Measurements from ENCODE around the gene CHD9NB. TPM values are rescaled to one million over a fixed set of nuclear protein-coding genes. Genes with fewer than 3 reads are reported as not detected.
A peak's percentile ranks its signal among the peaks of the same experiment; 100 is the strongest.
"Not testable (repeated sequence)": the region's sequence is repeated elsewhere in the genome, so short reads cannot be mapped to it uniquely, and the experiment has no call there.

The CHD9NB gene
- total RNA-seq, 4 donors from 2014 or later, result 0.63 to 1.3 TPM; not detected in 2

DNA sequence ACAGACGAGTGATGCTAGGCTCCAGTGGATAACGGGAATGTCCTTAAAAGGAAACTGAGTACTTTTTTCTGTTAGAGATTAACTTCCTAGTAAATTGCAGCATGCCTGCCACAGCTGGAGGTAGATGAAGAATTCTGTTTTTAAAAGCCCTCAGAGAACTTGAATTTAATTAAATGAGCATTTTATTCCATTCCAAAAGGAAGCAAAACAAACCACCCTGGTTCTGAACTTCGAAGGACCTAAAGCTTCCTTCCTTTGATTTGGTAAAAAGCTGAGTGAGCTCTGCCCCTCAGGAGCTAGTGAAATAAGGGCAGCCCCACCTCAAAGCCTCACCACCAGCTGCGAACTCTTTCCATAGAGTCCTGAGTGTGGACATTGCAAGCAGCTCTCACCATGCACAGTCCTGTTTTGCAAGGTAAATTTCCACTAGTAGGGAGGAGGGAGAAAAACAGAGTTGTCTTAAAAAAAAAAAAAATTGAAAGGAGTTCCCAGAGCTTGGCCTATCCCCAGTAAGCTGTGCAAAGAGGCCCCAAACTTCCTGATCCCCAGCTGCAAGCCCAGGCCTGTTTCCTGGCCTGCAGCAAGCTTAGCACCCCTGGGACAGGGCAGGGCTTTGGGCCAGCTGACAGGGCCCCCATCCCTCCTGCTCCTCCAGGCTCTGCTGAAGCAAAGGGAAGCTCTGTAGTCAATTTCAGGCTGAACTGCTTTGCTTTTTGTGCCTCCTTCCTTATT, 11.2 kb downstream of the CHD9NB start:
- Histone ChIP-seq H3K4me3 (replicated peaks in 1 of 3) (no peak overlapping the region), H3K27ac (peak overlapping the region in 2 of 3 donors; percentile 17 to 43), H3K4me1 (peaks cover 0 to 20% of the 10 kb centered on the region in 2 donors), H3K9me3 (no peaks in the 10 kb centered on the region), H3K27me3 (no peaks in the 10 kb centered on the region), H3K36me3 (no peaks in the 10 kb centered on the region)
- no peak for DNase-seq
- intact Hi-C loops (cut with DNase I), result loop anchor here (10.0 kb wide), 1 partner anchor 253 kb away; no protein-coding TSS in a partner anchor
- WGBS, 2 donors, result 19 to 21% methylated on average over 4 of the region's 4 CpGs
- no peak for TF ChIP-seq POLR2A (IDR thresholded peaks at IDR 0.05)
- TF ChIP-seq, protein P1, sequence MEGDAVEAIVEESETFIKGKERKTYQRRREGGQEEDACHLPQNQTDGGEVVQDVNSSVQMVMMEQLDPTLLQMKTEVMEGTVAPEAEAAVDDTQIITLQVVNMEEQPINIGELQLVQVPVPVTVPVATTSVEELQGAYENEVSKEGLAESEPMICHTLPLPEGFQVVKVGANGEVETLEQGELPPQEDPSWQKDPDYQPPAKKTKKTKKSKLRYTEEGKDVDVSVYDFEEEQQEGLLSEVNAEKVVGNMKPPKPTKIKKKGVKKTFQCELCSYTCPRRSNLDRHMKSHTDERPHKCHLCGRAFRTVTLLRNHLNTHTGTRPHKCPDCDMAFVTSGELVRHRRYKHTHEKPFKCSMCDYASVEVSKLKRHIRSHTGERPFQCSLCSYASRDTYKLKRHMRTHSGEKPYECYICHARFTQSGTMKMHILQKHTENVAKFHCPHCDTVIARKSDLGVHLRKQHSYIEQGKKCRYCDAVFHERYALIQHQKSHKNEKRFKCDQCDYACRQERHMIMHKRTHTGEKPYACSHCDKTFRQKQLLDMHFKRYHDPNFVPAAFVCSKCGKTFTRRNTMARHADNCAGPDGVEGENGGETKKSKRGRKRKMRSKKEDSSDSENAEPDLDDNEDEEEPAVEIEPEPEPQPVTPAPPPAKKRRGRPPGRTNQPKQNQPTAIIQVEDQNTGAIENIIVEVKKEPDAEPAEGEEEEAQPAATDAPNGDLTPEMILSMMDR (IDR thresholded peaks at IDR 0.05), result no peak

DNA sequence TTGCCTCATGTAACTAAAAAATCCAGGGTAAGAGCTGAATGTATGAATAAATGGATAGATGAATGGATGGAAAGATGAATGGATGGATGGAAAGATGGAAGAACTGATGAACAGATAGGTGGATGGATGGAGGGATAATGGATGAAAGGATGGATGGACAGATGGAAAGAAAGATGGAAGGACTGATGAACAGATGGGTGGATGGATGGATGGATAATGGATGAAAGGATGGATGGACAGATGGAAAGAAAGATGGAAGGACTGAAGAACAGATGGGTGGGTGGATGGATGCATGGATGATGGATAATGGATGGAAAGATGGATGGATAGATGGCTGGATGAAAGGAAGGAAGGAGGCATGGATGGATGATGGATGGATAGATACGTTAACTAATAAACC, 11.9 kb downstream of the CHD9NB start:
- H3K4me1 ChIP-seq, result peaks cover 0 to 20% of the 10 kb centered on the region in 2 donors
- H3K4me3 ChIP-seq (replicated peaks in 1 of 3), result no peak overlapping the region
- no peaks in the 10 kb centered on the region for H3K9me3 ChIP-seq
- H3K27ac ChIP-seq, result no peak overlapping the region
- H3K36me3 ChIP-seq, result no peaks in the 10 kb centered on the region
- 90% methylated on average over 1 of the region's 1 CpG for WGBS, 2 donors
- intact Hi-C loops (cut with DNase I), result loop anchor here (10.0 kb wide), 1 partner anchor 254 kb away; no protein-coding TSS in a partner anchor
- H3K27me3 ChIP-seq, result no peaks in the 10 kb centered on the region
- TF ChIP-seq, protein P1 (IDR thresholded peaks at IDR 0.05), result no peak
- TF ChIP-seq POLR2A (IDR thresholded peaks at IDR 0.05), result no peak
- no peak for DNase-seq

DNA sequence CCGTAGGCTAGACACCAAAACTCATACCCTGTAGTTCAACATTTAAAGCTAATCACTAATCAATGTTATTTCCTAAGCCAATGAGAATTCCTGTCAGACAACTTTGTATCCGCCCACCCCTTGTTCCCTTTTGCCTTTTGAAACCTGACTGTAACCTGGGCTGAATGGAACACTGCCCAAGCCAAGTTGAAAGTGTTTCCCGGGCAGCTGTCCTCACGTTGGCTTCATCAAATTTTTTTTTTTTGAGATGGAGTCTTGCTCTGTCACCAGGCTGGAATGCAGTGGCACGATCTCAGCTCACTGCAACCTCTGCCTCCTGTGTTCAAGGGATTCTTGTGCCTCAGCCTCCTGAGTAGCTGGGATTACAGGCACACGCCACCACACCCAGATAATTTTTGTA, 16.0 kb downstream of the CHD9NB start:
- H3K36me3 ChIP-seq; DNase-seq; H3K27ac ChIP-seq; H3K4me1 ChIP-seq; intact Hi-C loops (cut with DNase I); H3K27me3 ChIP-seq; H3K4me3 ChIP-seq (replicated peaks in 1 of 3); H3K9me3 ChIP-seq: not testable (repeated sequence)
- WGBS, 2 donors, result 73 to 89% methylated on average over 6 of the region's 6 CpGs

DNA sequence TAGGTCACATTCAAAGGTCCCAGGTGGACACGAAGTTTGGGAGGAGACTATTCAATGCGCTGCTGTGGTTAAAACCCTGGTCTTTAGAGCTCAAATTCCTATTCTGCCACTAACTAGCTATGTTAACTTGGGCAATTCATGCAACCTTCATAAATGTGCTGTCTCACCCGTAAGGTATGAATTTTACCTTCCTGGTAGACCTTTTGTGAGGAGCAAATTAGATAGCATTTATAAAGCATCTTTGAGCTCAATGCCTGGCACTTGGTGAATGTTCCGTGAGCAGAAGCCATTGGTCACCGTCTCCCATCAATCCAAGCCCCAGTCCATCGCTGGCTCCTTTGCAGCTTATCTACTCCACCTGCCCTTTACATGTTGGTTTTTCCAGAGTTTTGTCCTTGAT, 16.6 kb downstream of the CHD9NB start:
- Histone ChIP-seq H3K4me3 (replicated peaks in 1 of 3) (no peak overlapping the region), H3K4me1 (peaks cover 0 to 1% of the 10 kb centered on the region in 2 donors), H3K36me3 (no peaks in the 10 kb centered on the region), H3K27ac (no peak overlapping the region), H3K27me3 (no peaks in the 10 kb centered on the region), H3K9me3 (no peaks in the 10 kb centered on the region)
- WGBS, 2 donors, result 89 to 98% methylated on average over 6 of the region's 6 CpGs
- TF ChIP-seq, protein P1 (IDR thresholded peaks at IDR 0.05), result no peak
- TF ChIP-seq POLR2A (IDR thresholded peaks at IDR 0.05), result no peak
- intact Hi-C loops (cut with DNase I), result no loop called here
- DNase-seq, result no peak

DNA sequence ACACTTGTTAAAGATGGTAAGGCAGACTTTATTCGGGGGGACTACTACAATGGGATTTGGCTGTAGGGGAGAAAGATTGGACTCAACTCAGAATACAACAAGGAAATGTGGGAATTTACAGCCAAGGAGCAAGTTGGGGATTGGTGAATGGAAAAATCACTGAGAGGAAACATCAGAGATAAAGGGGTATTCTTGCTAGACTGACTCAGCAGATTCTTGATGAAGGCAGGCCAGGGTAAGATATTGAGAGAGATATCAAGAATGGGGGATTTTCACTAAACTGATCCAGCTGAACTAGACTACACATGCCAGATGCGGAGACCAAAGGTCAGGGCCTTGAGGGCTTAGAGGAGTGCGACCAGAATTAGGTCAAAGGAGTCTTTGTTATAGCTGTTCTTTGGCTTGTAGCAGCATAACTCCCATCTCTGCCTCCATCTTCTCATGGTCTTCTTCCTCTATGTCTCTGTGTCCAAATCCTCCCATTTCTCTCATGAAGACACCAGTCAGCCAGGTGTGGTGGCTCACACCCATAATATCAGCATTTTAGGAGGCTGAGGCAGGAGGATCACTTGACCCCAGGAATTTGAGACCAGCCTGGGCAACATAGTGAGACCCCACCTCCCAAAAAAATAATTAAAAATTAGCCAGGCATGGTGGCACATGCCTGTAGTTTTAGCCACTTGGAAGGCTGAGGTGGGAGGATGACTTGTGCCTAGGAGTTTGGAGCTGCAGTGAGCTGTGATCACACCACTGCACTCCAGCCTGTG, 17.3 kb downstream of the CHD9NB start:
- no peaks in the 10 kb centered on the region for H3K27me3 ChIP-seq
- no peaks in the 10 kb centered on the region for H3K9me3 ChIP-seq
- H3K4me3 ChIP-seq (replicated peaks in 1 of 3), result no peak overlapping the region
- no peak for TF ChIP-seq POLR2A (IDR thresholded peaks at IDR 0.05)
- TF ChIP-seq, protein P1 (IDR thresholded peaks at IDR 0.05), result no peak
- intact Hi-C loops (cut with DNase I), result no loop called here
- 85 to 86% methylated on average over 3 of the region's 3 CpGs for WGBS, 2 donors
- DNase-seq, result no peak
- no peak overlapping the region for H3K27ac ChIP-seq
- H3K4me1 ChIP-seq, result no peaks in the 10 kb centered on the region
- H3K36me3 ChIP-seq, result no peaks in the 10 kb centered on the region
